Inferior parietal cortex (tissue), 1 donor: ENCODE results near the gene CCL16.
"Not testable (repeated sequence)": the region's sequence is repeated elsewhere in the genome, so short reads cannot be mapped to it uniquely, and the experiment has no call there.

ENCODE experiments used
- DNase-seq: peaks from one replicate; pipeline ENCODE4 v3.0.0-alpha.2; 2016; ENCODE audit errors: extremely low spot score

Gene CCL16, protein sequence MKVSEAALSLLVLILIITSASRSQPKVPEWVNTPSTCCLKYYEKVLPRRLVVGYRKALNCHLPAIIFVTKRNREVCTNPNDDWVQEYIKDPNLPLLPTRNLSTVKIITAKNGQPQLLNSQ

GRCh38 chr17:35981246-35981645 lies at the start of gene CCL16:
CCL16 (minus strand) TSS chr17:35981497; CDS start chr17:35981420, 77 bp downstream.
- DNase-seq: no peak

DNA sequence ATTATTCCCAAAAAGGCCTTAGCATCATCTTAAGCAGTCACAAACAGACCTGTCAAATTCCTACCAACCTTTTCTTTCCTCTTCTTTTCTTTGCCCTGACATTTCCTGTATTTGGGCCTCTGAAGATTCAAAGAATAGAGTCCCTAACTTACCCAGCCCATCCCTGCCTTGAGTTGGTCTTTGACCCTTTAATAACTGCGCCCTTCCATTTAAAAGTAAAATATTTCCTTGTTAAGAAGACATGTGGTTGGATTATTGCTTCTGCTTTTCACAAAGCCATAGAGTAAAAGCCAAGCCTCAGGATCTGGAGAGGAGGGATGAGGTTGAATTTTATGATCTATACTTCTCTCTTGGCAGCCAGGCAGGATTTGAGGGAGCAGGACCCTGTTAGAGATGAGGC lies 49.7 kb upstream of the CCL16 start:
- DNase-seq: no peak

GRCh38 chr17:36027761-36028160 lies 46.5 kb upstream of the CCL16 start:
- DNase-seq: no peak

- no peak for DNase-seq
Measured at GRCh38 chr17:36024106-36024869, 43.0 kb upstream of the CCL16 start.

DNA sequence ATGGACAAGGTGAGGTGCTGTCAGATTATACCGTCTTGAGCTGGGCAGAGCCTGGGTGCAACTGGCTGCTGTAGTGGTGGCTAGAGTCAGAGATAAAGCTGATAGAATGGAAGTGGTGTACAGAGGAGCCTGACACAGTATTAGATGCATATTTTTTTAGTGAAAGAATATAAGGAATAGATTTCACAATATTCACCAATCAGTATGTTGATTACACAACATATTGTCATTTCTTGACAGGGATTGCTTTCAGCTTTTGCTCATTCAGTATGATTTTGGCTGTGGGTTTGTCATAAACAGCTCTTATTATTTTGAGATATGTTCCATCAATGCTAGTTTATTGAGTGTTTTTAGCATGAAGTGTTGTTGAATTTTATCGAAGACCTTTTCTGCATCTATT lies 38.1 kb upstream of the CCL16 start:
- DNase-seq: no peak

- DNase-seq: no peak
Measured at GRCh38 chr17:36017799-36018198, 36.5 kb upstream of the CCL16 start, which contains the start of gene CCL23. CCL23 (minus strand) TSS chr17:36017972; CDS start chr17:36017897, 75 bp downstream.

GRCh38 chr17:36016555-36016954 lies 35.3 kb upstream of the CCL16 start:
- DNase-seq: no peak

GRCh38 chr17:36015895-36016294 lies 34.6 kb upstream of the CCL16 start:
- DNase-seq: not testable (repeated sequence)

DNA sequence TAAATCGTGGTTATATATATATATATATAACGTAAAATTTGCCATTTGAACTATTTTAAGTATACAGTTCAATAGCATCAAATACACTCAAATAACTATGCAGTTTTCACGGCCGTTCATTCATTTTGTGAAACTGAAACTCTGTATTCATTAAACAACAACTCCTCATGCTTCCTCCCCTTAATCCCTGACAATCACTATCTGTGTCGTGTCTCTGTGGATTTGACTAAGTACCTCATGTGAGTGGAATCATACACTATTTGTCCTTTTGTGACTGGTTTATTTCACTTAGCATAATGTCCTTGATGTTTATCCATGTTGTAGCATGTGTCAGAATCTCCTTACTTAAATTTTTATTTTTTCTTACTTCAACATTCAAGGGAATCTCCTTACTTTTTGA lies 33.6 kb upstream of the CCL16 start:
- DNase-seq: no peak

- DNase-seq: no peak
Measured at GRCh38 chr17:36011201-36011600, 29.9 kb upstream of the CCL16 start.

GRCh38 chr17:36008998-36009665 lies 27.8 kb upstream of the CCL16 start:
- DNase-seq: no peak

GRCh38 chr17:36004594-36005108 lies 23.4 kb upstream of the CCL16 start:
- DNase-seq: no peak

DNA sequence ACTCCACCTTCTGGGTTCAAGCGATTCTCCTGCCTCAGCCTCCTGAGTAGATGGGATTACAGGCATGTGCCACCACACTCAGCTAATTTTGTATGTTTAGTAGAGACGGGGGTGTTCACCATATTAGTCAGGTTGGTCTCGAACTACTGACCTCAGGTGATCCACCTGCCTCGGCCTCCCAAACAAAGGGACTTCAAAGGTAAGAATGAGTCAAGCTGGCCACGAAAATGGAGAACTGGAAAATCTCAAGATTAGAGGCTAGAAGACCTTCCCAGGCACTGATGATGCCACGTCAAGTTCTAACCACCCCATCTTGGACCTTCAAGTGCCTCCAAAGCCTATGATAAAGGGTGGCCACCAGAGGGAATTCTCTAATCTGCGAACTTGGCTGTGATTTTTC lies 21.3 kb upstream of the CCL16 start:
- DNase-seq: no peak

GRCh38 chr17:36001862-36002603 lies 20.7 kb upstream of the CCL16 start:
- DNase-seq: no peak

GRCh38 chr17:36001110-36001771 lies 19.9 kb upstream of the CCL16 start, which contains the start of gene CCL15:
CCL15 (minus strand) TSS chr17:36001553; CDS start chr17:36001492, 61 bp downstream.
- DNase-seq: no peak

- no peak for DNase-seq
Measured at GRCh38 chr17:36000732-36001109, 19.4 kb upstream of the CCL16 start.

DNA sequence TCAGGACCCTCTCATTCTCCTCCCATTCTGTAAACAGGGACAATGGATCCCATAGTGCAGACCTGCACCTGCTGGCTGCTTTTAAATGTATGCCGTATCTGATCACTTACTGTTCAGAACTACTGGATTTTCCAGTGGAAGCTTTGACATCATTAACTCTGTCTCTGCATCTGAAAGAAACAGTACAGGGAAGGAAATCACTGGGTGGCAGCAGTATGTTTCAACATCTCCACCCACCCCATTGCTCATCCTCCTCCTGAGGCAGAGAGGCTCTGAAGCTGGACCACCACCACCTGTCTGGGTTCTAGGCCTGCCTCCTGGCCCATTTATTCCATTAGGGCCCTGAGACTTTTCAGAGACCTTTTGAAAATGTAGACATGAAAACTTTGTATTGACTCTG lies 17.5 kb upstream of the CCL16 start:
- DNase-seq: no peak

DNA sequence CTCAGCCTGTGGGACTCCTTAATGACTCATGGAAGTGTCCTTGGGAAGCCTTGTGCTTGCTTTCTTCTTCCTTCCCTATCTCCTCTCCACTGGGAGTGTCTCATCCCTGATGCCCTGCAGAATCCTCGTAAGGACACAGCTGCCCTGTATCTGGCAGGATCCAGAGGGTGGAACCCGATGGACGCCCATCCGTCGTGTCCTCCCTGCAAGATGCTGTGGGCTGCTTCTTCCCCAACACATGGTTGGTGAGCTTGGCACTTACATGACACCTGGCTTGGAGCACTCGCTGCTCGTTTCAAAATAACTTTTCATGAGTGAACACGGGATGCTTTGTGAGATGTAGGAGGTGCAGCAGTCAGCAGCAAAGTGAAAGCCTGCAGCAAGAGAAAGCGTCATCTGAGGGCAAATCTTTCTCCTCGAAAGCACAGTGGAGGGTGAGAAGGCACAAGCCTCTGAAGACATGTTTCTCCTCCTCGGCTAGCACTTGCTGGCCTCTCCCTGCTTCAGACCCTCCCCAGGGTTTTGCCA lies 16.8 kb upstream of the CCL16 start:
- DNase-seq: no peak

- DNase-seq: not testable (repeated sequence)
Measured at GRCh38 chr17:35995346-35995745, 14.0 kb upstream of the CCL16 start.

- no peak for DNase-seq
Measured at GRCh38 chr17:35991075-35991474, 9.8 kb upstream of the CCL16 start.

- no peak for DNase-seq
Measured at GRCh38 chr17:35988164-35988563, 6.9 kb upstream of the CCL16 start.
